ENCODE results near the gene TMEM59.

TMEM59 gene

GRCh38 chr1:54080598-54081049, 27.6 kb upstream of the TMEM59 start:
- no peak for TF ChIP-seq CTCF (conservative IDR thresholded peaks at IDR 0.05; ENCODE audit: low read length)
- no peak overlapping the region for H3K4me3 ChIP-seq (ENCODE audit: low read length)
- no peak for DNase-seq (ENCODE audit: low read depth)

GRCh38 chr1:54077359-54077758, 24.4 kb upstream of the TMEM59 start:
- DNase-seq (ENCODE audit: low read depth), result no peak
- no peak overlapping the region for H3K4me3 ChIP-seq (ENCODE audit: low read length)
- TF ChIP-seq CTCF (conservative IDR thresholded peaks at IDR 0.05; ENCODE audit: low read length), result no peak

- no peak overlapping the region for H3K4me3 ChIP-seq (ENCODE audit: low read length)
- DNase-seq (ENCODE audit: low read depth), result peak; percentile 58
Observed at GRCh38 chr1:54070171-54070837, 17.3 kb upstream of the TMEM59 start.

GRCh38 chr1:54069791-54070170, 16.8 kb upstream of the TMEM59 start:
- H3K4me3 ChIP-seq (ENCODE audit: low read length), result no peak overlapping the region
- peak; percentile 17 for DNase-seq (ENCODE audit: low read depth)
- TF ChIP-seq CTCF (conservative IDR thresholded peaks at IDR 0.05; ENCODE audit: low read length), result no peak

More at GRCh38 chr1:54070171-54070837, 17.3 kb upstream of the TMEM59 start:
- TF ChIP-seq CTCF (conservative IDR thresholded peaks at IDR 0.05; ENCODE audit: low read length), result peak; percentile 95

- no peak for DNase-seq (ENCODE audit: low read depth)
- TF ChIP-seq CTCF (conservative IDR thresholded peaks at IDR 0.05; ENCODE audit: low read length), result no peak
Observed at GRCh38 chr1:54064299-54064698, 11.3 kb upstream of the TMEM59 start.

GRCh38 chr1:54054438-54054749, 1.4 kb upstream of the TMEM59 start:
- DNase-seq (ENCODE audit: low read depth), result no peak
- TF ChIP-seq CTCF (conservative IDR thresholded peaks at IDR 0.05; ENCODE audit: low read length), result no peak
- peak overlapping the region; percentile 91 for H3K4me3 ChIP-seq (ENCODE audit: low read length)

More at GRCh38 chr1:54064299-54064698, 11.3 kb upstream of the TMEM59 start:
- no peak overlapping the region for H3K4me3 ChIP-seq (ENCODE audit: low read length)

- peak; percentile 33 for DNase-seq (ENCODE audit: low read depth)
- H3K4me3 ChIP-seq (ENCODE audit: low read length), result peak overlapping the region; percentile 91
- no peak for TF ChIP-seq CTCF (conservative IDR thresholded peaks at IDR 0.05; ENCODE audit: low read length)
Observed at GRCh38 chr1:54053745-54054437, 887 bp upstream of the TMEM59 start.

Data from AG10803 (cell line).